ENCODE results near the gene DENND2A. TPM values are rescaled to one million over a fixed set of nuclear protein-coding genes. Genes with fewer than 3 reads are reported as not detected.
A peak's percentile ranks its signal among the peaks of the same experiment; 100 is the strongest.
"Not testable (repeated sequence)": the region's sequence is repeated elsewhere in the genome, so short reads cannot be mapped to it uniquely, and the experiment has no call there.

Gene DENND2A
- total and polyA plus RNA-seq, 2 of the 4 experiments (the other 2 are of a cell fraction) = 7.5 to 10.3 TPM

GRCh38 chr7:140509789-140510188 is 130.8 kb downstream of the DENND2A start:
- POLR2A ChIA-PET (ENCODE audit: unreplicated experiment) = no interaction called here
- Histone ChIP-seq H3K14ac (replicated peaks; ENCODE audit: low read depth, low read length) (no peak overlapping the region), H3K56ac (ENCODE audit: extremely low read depth, insufficient read depth, low read length) (no peak overlapping the region), H4K5ac (ENCODE audit: low read depth, low read length) (no peak overlapping the region), H3K9ac (ENCODE audit: low read depth, low read length) (no peak overlapping the region), H4K8ac (ENCODE audit: low read depth in 2 of 2, low read length in 2 of 2) (no peak overlapping the region), H2AK5ac (ENCODE audit: low read depth, low read length) (no peak overlapping the region; the same call in 1 of the 2 replicates), H3K79me1 (ENCODE audit: low read depth in 1 of 2, low read length in 2 of 2) (no peaks in the 10 kb centered on the region), H4K20me1 (ENCODE audit: insufficient read depth, low read length) (no peaks in the 10 kb centered on the region), H3K4me1 (ENCODE audit: control insufficient read depth, insufficient read depth, low read length) (peaks cover 7% of the 10 kb centered on the region), H3K9me3 (ENCODE audit: control insufficient read depth, insufficient read depth, low read length) (no peaks in the 10 kb centered on the region), H2BK20ac (ENCODE audit: low read depth, low read length) (no peak overlapping the region), H2AK9ac (replicated peaks; ENCODE audit: low read depth, low read length, poor library complexity) (no peak overlapping the region), H3K27ac (ENCODE audit: insufficient read depth, low read length) (no peak overlapping the region), H3K4me2 (ENCODE audit: low read depth, low read length) (no peak overlapping the region), H3K9me1 (ENCODE audit: insufficient read depth, low read length) (peaks cover 5% of the 10 kb centered on the region; the same call in 1 of the 2 replicates), H3K36me3 (ENCODE audit: control insufficient read depth, insufficient read depth, low read length) (no peaks in the 10 kb centered on the region), H4K91ac (ENCODE audit: insufficient read depth, low read depth, low read length) (no peak overlapping the region), H3K27me3 (ENCODE audit: control insufficient read depth, insufficient read depth, low read length) (no peaks in the 10 kb centered on the region), H2BK120ac (ENCODE audit: low read depth, low read length) (no peak overlapping the region), H3K4ac (ENCODE audit: low read depth, low read length) (no peak overlapping the region), H2BK15ac (ENCODE audit: low read depth, low read length) (no peak overlapping the region), H3K18ac (ENCODE audit: low read depth, low read length) (no peak overlapping the region), H3K4me3 (ENCODE audit: insufficient read depth, low read depth, low read length) (no peak overlapping the region), H2AFZ (replicated peaks; ENCODE audit: low read length, poor library complexity) (no peak overlapping the region), H2BK5ac (ENCODE audit: low read depth, low read length, poor library complexity, severe bottlenecking) (no peak overlapping the region), H3K23ac (ENCODE audit: low read depth, low read length) (no peak overlapping the region)
- BruUV-seq (replicated peaks) = no TSS peak
- ATAC-seq (ENCODE audit: low read depth) (no peak), DNase-seq (no peak)
- intact Hi-C loops (cut with micrococcal nuclease) (no loop called here), dilution Hi-C loops (cut with HindIII; ENCODE audit: low sequenced_read_pairs, unreplicated experiment) (no loop called here), in situ Hi-C loops (cut with MboI; ENCODE audit: low sequenced_read_pairs) (loop anchor here (25.0 kb wide), 1 partner anchor 503 kb away; the partner anchor contains the start of gene MRPS33)
- no peak for TF ChIP-seq CHD1 (IDR thresholded peaks at IDR 0.05; ENCODE audit: low read depth, low read length)
- TF ChIP-seq ELK1 (IDR thresholded peaks at IDR 0.05; ENCODE audit: borderline replicate concordance, low read depth, low read length) = no peak
- TF ChIP-seq BHLHE40 (IDR thresholded peaks at IDR 0.05; ENCODE audit: low read depth, low read length) = no peak
- no peak for TF ChIP-seq RFX5 (IDR thresholded peaks at IDR 0.05; ENCODE audit: low read depth, low read length)
- no peak for TF ChIP-seq CEBPB (IDR thresholded peaks at IDR 0.05; ENCODE audit: low read depth, low read length)
- no peak for TF ChIP-seq MAFK (IDR thresholded peaks at IDR 0.05; ENCODE audit: low read depth, low read length)
- CTCF ChIA-PET = no interaction called here
- WGBS, 2 experiments (ENCODE audit: extremely low coverage in 2 of 2, insufficient read length in 1 of 2) = 100% methylated on average over 1 of the region's 5 CpGs; no CpG with 5 or more reads in 1 of the 2 experiments

GRCh38 chr7:140507556-140507955 is 133.1 kb downstream of the DENND2A start:
- not testable (repeated sequence) for BruUV-seq (replicated peaks); ATAC-seq (ENCODE audit: low read depth)

More at GRCh38 chr7:140507556-140507955, 133.1 kb downstream of the DENND2A start:
- H3K9me1 ChIP-seq (ENCODE audit: insufficient read depth, low read length); H4K91ac ChIP-seq (ENCODE audit: insufficient read depth, low read depth, low read length); H2BK5ac ChIP-seq (ENCODE audit: low read depth, low read length, poor library complexity, severe bottlenecking); H3K14ac ChIP-seq (replicated peaks; ENCODE audit: low read depth, low read length); H4K8ac ChIP-seq (ENCODE audit: low read depth in 2 of 2, low read length in 2 of 2); H3K4me2 ChIP-seq (ENCODE audit: low read depth, low read length); H3K27ac ChIP-seq (ENCODE audit: insufficient read depth, low read length); H3K23ac ChIP-seq (ENCODE audit: low read depth, low read length); H3K36me3 ChIP-seq (ENCODE audit: control insufficient read depth, insufficient read depth, low read length); intact Hi-C loops (cut with micrococcal nuclease); H2AK9ac ChIP-seq (replicated peaks; ENCODE audit: low read depth, low read length, poor library complexity); H3K4me3 ChIP-seq (ENCODE audit: insufficient read depth, low read depth, low read length); H2AFZ ChIP-seq (replicated peaks; ENCODE audit: low read length, poor library complexity); H3K9ac ChIP-seq (ENCODE audit: low read depth, low read length); H3K79me1 ChIP-seq (ENCODE audit: low read depth in 1 of 2, low read length in 2 of 2); H3K4me1 ChIP-seq (ENCODE audit: control insufficient read depth, insufficient read depth, low read length); H2BK20ac ChIP-seq (ENCODE audit: low read depth, low read length); H3K9me3 ChIP-seq (ENCODE audit: control insufficient read depth, insufficient read depth, low read length); dilution Hi-C loops (cut with HindIII; ENCODE audit: low sequenced_read_pairs, unreplicated experiment); H3K27me3 ChIP-seq (ENCODE audit: control insufficient read depth, insufficient read depth, low read length); H4K20me1 ChIP-seq (ENCODE audit: insufficient read depth, low read length); H3K56ac ChIP-seq (ENCODE audit: extremely low read depth, insufficient read depth, low read length); H2AK5ac ChIP-seq (ENCODE audit: low read depth, low read length); H3K18ac ChIP-seq (ENCODE audit: low read depth, low read length); POLR2A ChIA-PET (ENCODE audit: unreplicated experiment); DNase-seq: not testable (repeated sequence)
- CTCF ChIA-PET = interaction anchor here (0.9 to 1.2 kb wide), 2 partner anchors 9 to 14 kb away, joined by 3 read pairs; no protein-coding TSS in a partner anchor
- Histone ChIP-seq H2BK15ac (ENCODE audit: low read depth, low read length) (peak overlapping the region; percentile 70; the same call in 1 of the 3 replicates), H4K5ac (ENCODE audit: low read depth, low read length) (peak overlapping the region; percentile 19; the same call in 1 of the 2 replicates), H2BK120ac (ENCODE audit: low read depth, low read length) (peak overlapping the region; percentile 19; the same call in 1 of the 2 replicates), H3K4ac (ENCODE audit: low read depth, low read length) (0 out of 2 replicates have a peak overlapping the region, but pooled peaks have one; percentile 54)
- no CpG with 5 or more reads among the region's 6 CpGs for WGBS, 2 experiments (ENCODE audit: extremely low coverage in 2 of 2, insufficient read length in 1 of 2)
- in situ Hi-C loops (cut with MboI; ENCODE audit: low sequenced_read_pairs) = loop anchor here (25.0 kb wide), 1 partner anchor 505 kb away; the partner anchor contains the start of gene MRPS33

Data from IMR-90 (cell line).